GM21447 (cell line): ENCODE measurements around the gene ASNSD1.
A peak's percentile ranks its signal among the peaks of the same experiment; 100 is the strongest.
"Not testable (repeated sequence)": the region's sequence is repeated elsewhere in the genome, so short reads cannot be mapped to it uniquely, and the experiment has no call there.

Experiments used
- ATAC-seq: cut with Tn5 transposase; IDR thresholded peaks from one replicate; pipeline ENCODE4 v1.9.1; 2021; ENCODE audit not compliant: unreplicated experiment

Gene ASNSD1

DNA sequence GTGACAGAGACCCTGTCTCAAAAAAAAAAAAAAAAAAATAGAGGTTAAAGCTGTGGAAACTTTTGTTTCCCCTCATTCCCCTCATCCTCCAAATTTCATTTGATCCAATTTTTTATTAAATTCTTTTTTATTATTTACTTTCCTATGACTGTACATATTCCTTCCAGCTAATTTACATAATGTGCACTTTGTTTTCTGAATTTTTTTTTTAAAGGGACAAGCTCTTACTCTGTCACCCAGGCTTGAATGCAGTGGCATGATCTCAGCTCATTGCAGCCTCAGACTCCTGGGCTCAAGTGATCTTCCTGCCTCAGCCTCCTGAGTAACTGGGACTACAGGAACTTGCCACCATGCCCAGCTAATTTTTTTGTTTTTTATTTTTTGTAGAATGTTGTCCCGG lies 23.6 kb downstream of the ASNSD1 start:
- ATAC-seq, result no peak

DNA sequence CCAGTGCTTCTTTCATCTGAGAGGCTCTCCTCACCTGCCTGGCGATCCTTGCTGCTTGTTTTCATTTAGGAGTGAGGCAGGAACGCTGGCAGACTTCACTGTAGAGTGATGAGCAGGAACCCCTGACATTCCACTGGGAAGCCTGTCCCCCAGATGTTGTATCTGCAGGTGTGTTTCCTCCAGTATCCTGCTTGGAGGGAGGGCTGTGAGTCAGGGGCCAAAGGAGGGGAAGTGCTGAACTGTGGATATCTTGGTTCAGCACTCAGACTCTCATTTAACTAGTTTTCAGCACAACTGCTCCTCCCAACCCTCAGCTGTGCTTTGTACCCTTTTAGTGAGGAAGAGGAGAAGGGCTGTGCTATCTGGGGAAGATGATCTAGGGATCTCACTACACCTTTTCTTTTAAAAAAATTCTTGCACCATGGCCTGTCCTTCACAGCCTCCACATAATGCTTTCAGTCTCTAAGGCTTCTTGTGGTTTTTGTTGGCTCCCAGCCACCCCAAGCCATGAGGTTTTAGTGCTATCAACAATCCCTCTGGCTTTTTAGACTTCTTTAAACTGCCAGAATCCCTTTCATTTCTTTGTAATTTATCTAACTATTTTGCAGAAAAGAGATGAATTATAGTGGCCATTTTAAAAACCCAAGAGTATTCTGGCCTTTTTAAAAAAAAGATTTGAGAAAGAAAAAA lies 24.4 kb downstream of the ASNSD1 start:
- ATAC-seq, result peak; percentile 75

DNA sequence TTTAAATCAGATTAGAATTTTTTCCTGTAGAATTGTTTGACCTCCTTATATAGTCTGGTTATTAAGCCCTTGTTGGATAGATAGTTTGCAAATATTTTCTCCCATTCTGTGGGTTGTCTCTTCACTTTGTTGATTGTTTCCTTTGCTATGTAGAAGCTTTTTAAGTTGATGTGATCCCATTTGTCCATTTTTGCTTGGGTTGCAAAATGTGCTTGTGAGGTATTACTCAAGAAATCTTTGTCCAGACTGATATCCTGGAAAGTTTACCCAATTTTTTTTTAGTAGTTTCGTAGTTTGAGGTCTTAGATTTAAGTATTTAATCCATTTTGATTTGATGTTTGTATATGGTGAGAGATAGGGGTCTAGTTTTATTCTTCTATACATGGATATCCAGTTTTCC lies 26.5 kb downstream of the ASNSD1 start:
- ATAC-seq, result not testable (repeated sequence)

DNA sequence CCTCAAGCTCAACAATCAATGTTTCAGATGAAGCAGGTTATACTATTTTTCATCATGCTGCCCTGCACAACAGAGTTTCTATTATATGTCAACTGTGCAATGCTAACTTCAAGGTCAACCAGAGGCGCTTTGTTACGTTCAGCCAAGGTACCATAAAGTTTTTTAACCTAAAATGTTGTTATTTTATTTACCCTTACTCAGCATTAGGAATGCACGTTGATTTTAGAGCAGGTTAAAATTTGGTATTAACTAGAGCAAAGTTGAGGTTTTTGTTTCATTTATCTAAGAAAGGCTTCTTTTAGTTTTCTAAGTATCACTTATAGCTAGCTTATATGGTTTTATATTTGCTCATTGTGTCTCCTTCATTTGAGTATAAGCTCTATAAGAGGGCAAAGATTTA lies 35.0 kb downstream of the ASNSD1 start:
- no peak for ATAC-seq

DNA sequence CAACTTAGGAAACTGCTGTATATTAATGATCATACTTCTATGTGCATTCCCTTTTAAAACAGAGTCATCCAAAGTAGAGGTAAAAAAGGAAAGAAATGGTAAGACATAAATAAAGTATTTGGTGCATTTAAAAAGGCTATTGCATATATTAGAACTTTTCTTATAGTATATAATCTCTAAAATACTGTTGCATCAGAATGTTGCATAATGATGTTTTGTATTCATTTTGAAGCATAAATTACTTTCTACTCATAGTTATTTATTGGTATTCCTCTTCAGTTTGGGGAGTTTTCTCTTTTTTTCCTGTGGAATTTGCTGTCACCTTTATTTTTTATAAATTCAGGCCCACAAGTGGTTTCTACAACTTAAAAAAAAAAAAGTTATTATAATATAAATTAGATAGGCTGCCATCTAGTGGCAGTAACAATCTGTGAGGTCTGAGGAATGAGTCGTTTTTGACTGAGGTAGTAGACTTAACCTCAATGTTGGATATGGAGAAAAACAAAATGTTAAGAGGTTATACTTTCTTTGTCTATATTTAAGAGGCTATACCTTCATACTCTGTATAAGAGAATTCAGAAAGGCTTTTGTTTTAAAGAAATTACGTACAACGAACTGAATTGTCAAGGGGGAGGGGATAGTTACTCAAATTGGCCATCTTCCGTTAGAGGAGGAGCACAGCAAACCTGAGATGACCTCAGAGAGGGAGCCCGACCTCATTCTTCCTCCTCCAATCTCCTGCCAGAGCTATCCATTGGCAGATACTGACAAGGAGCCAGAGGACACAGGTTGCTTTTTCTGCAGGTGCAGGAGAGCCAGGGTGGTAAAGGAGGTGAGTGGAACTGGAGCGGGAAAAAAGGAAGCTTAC lies 37.0 kb downstream of the ASNSD1 start:
- ATAC-seq, result peak; percentile 54

DNA sequence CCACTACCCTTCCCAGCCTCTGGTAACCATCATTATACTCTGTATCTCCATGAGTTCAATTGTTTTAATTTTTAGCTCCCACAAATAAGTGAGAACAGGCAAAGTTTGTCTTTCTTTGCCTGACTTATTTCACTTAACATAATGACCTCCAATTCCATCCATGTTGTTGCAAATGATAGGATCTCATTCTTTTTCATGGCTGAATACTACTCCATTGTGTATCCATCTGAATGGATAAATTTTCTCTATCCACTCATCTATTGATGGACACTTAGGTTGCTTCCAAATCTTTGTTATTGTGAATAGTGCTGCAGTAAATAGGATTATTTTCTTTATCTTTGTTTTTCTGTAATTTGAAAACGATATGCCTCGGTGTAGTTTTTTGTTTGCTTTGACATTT lies 39.4 kb downstream of the ASNSD1 start:
- ATAC-seq, result no peak

DNA sequence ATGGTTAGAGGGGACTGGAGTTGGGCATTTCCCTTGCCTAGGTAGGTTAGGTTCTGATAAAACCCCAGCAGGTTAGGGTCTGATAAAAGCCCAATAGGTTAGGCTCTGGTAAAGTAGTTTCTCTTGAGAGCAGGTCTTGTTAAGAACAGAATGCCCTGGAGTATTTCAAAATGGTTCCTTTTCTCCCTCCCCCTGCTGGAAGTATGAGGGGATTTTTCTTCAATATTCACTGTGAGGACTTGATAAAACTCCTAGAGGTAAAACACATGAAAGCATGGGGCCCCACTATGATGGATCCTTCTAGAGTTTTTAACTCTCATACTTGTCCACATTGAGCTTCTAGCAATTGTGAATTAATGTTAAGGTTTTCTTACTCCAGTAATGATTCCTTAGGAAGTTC lies 40.8 kb downstream of the ASNSD1 start:
- no peak for ATAC-seq

DNA sequence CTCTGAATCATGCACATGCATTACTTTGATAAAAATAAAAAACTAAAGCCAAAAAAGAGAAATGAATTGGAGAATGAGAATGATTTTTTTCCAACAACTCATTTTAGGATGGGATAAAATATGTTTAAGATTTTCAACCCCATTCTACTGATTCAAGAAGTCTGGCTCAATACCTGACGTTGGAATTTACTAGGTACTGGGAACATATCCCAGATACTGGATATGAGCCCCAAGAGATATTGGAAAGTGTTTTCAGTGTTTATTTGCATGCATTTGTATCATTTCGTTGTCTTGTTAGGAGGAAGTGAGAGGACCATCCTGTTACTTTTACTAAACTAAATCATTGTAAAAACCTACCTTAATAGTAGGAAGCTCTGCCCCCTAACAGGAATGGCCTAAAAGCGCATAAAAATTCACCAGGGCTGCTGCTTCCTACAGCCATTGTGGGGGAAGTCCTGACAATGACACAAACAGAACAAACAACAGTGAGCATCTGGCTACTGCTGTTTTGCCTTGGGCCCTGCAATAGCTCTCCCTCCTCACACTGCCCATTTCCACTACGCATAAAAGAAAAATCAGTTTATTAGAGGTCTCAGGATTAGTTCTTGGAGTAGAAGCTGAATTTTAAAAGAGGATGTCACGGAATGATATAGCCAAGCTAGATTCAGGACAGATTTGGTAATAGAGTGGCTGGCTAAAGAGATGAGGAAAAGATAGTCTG lies 48.4 kb downstream of the ASNSD1 start:
- no peak for ATAC-seq

DNA sequence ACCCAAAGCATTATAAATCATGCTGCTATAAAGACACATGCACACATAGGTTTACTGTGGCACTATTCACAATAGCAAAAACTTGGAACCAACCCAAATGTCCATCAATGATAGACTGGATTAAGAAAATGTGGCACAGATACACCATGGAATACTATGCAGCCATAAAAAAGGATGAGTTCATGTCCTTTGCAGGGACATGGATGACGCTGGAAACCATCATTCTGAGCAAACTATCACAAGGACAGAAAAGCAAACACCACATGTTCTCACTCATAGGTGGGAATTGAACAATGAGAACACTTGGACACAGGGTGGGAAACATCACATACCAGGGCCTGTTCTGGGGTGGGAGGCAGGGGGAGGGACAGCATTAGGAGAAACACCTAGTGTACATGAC lies 56.3 kb downstream of the ASNSD1 start:
- not testable (repeated sequence) for ATAC-seq

DNA sequence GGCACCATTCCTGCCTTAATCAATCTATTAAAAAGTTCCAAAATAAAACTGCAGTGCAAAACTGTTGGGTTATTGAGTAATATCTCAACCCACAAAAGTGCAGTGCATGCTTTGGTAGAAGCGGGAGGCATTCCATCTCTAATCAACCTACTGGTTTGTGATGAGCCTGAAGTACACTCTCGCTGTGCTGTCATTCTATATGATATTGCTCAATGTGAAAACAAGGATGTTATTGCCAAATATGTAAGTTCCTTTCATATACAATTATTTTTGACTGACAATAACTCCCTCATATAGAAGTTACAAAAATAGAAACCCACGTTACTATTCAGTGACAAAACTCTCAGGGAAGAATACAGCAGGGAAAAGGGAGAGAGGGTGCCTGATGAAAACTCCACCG lies 58.3 kb downstream of the ASNSD1 start:
- no peak for ATAC-seq
